Testis (tissue), 3 donors: ENCODE data around the gene PHF2. TPM values are rescaled to one million over a fixed set of nuclear protein-coding genes. Genes with fewer than 3 reads are reported as not detected.

Experiments
- DNase-seq: peaks from one replicate; pipeline ENCODE4 v3.0.0-alpha.2; 2019
- H3K27ac ChIP-seq, 2 donors: fragments of 200-600 bp; sonication (generic); one replicate each; pipeline ENCODE4 v1.5.1; 2019
- H3K27me3 ChIP-seq: fragments of 200-600 bp; sonication (generic); one replicate; pipeline ENCODE4 v1.5.1; 2019
- H3K36me3 ChIP-seq: fragments of 200-600 bp; sonication (generic); one replicate; pipeline ENCODE4 v1.5.1; 2017; ENCODE audit warnings: low read depth; ENCODE audit errors: missing control alignments
- H3K4me1 ChIP-seq: fragments of 200-600 bp; sonication (generic); one replicate; pipeline ENCODE4 v1.5.1; 2019
- H3K4me3 ChIP-seq, 2 donors: fragments of 200-600 bp; sonication (generic); one replicate each; pipeline ENCODE4 v1.5.1; 2017 to 2019
- H3K9me3 ChIP-seq: fragments of 200-600 bp; sonication (generic); one replicate; pipeline ENCODE4 v1.5.1; 2017
- CTCF ChIP-seq, 3 experiments: fragments of 450-650 bp in 2 of 3; fragments of 200-600 bp in 1 of 3; sonication (generic) in 1 of 3; IDR thresholded peaks; one replicate each; pipeline ENCODE4 v1.5.1; 2016 to 2019; ENCODE audit warnings: antibody characterized with exemption in 3 of 3, mild to moderate bottlenecking in 2 of 3, moderate library complexity in 1 of 3
- POLR2A ChIP-seq: fragments of 450-650 bp; IDR thresholded peaks from one replicate; pipeline ENCODE4 v1.6.1; 2017; ENCODE audit warnings: antibody characterized with exemption, mild to moderate bottlenecking, moderate library complexity
- WGBS, 2 donors: methylation state at CpG; one replicate each; pipeline ENCODE4 v1.1.5; 2018; 5-methylcytosine and 5-hydroxymethylcytosine counted together
- intact Hi-C: fragments of 100-400 bp; cut with DNase I; formaldehyde crosslinking; loops from one replicate; pipeline ENCODE4 v1.15.1; 2023; ENCODE audit warnings: low total_unique reads
- polyA plus RNA-seq: library from polyadenylated mRNA; stranded (reverse); fragments of 350-450 nt; fragmentation: Illumina TruSeq; extraction: RNeasy Lipid Tissue Mini Kit (QIAGEN cat#74804); gene quantifications from one replicate; pipeline ENCODE4 v1.2.3, GENCODE V29; 2014; ENCODE audit warnings: low read depth, low replicate concordance; ENCODE audit not compliant: insufficient read depth
- total RNA-seq, 2 donors: library from RNA; depleted of rRNA; stranded (reverse); fragments of >200 nt; gene quantifications; one replicate each; pipeline ENCODE4 v1.2.3, GENCODE V29; 2016

PHF2 gene
- total and polyA plus RNA-seq, 3 donors from 2014 or later = 19.6 to 22.1 (median 20.6) TPM

GRCh38 chr9:93585259-93585658 is 8.9 kb downstream of the PHF2 start:
- WGBS, 2 donors = 92 to 100% methylated on average over 4 of the region's 4 CpGs
- intact Hi-C loops = no loop called here
- no peak for DNase-seq
- peaks cover 7% of the 10 kb centered on the region for H3K4me1 ChIP-seq
- no peaks in the 10 kb centered on the region for H3K9me3 ChIP-seq
- no peaks in the 10 kb centered on the region for H3K36me3 ChIP-seq
- H3K4me3 ChIP-seq = no peak overlapping the region
- no peaks in the 10 kb centered on the region for H3K27me3 ChIP-seq
- no peak for TF ChIP-seq CTCF (IDR thresholded peaks at IDR 0.05)
- no peak for TF ChIP-seq POLR2A
- H3K27ac ChIP-seq = no peak overlapping the region

GRCh38 chr9:93585695-93586094 is 9.3 kb downstream of the PHF2 start:
- no peak for TF ChIP-seq CTCF (IDR thresholded peaks at IDR 0.05)
- no peak for TF ChIP-seq POLR2A
- 72 to 98% methylated on average over 4 of the region's 4 CpGs for WGBS, 2 donors
- Histone ChIP-seq H3K27me3 (no peaks in the 10 kb centered on the region), H3K4me1 (peaks cover 7% of the 10 kb centered on the region), H3K4me3 (no peak overlapping the region), H3K27ac (no peak overlapping the region), H3K36me3 (no peaks in the 10 kb centered on the region), H3K9me3 (no peaks in the 10 kb centered on the region)
- intact Hi-C loops = no loop called here
- no peak for DNase-seq

GRCh38 chr9:93586290-93587057 is 10.1 kb downstream of the PHF2 start:
- Histone ChIP-seq H3K4me3 (no peak overlapping the region), H3K4me1 (peaks cover 7% of the 10 kb centered on the region), H3K27ac (no peak overlapping the region), H3K36me3 (no peaks in the 10 kb centered on the region), H3K27me3 (no peaks in the 10 kb centered on the region), H3K9me3 (no peaks in the 10 kb centered on the region)
- TF ChIP-seq POLR2A (no peak), CTCF (IDR thresholded peaks at IDR 0.05) (no peak)
- intact Hi-C loops = no loop called here
- no peak for DNase-seq
- 84 to 94% methylated on average over 2 to 13 of the region's 13 CpGs for WGBS, 2 donors

- intact Hi-C loops = no loop called here
- H3K4me1 ChIP-seq = peaks cover 7% of the 10 kb centered on the region
- no peaks in the 10 kb centered on the region for H3K9me3 ChIP-seq
- no peak overlapping the region for H3K27ac ChIP-seq
- DNase-seq = no peak
- H3K4me3 ChIP-seq = no peak overlapping the region
- H3K27me3 ChIP-seq = no peaks in the 10 kb centered on the region
- TF ChIP-seq CTCF (IDR thresholded peaks at IDR 0.05) (no peak), POLR2A (no peak)
- WGBS, 2 donors = 90 to 91% methylated on average over 7 of the region's 7 CpGs
- H3K36me3 ChIP-seq = no peaks in the 10 kb centered on the region
These were observed 10.9 kb downstream of the PHF2 start for GRCh38 chr9:93587284-93587650.
